Endothelial cell of umbilical vein (primary cell): ENCODE data around the gene WASL. TPM values are rescaled to one million over a fixed set of nuclear protein-coding genes. Genes with fewer than 3 reads are reported as not detected.

Source experiments
- BruUV-seq: library from RNA; stranded (reverse); fragments of 400-500 nt; replicated peaks from 2 replicates; lab custom pipeline; 2021; lab: Mats Ljungman, UMichigan
- CTCF ChIA-PET: fragments of 300-600, 350-600 bp; sonication (Branson Sonifier 250); formaldehyde crosslinking; loops from one replicate; lab custom pipeline; 2021; ENCODE audit warnings: antibody characterized with exemption, inconsistent platforms; lab: Charles Lee
- POLR2A ChIA-PET: fragments of 300-600, 350-600 bp; sonication (Branson Sonifier 250); formaldehyde crosslinking; loops from one replicate; lab custom pipeline; 2021; ENCODE audit warnings: antibody characterized with exemption, inconsistent platforms; lab: Charles Lee
- DNase-seq: peaks from one replicate; pipeline ENCODE4 v3.0.0-alpha.2; 2011; ENCODE audit warnings: low read depth, low spot score
- FAIRE-seq: peaks from 2 replicates; lab custom pipeline; 2011; peaks lifted over from hg19 to GRCh38; lab: Jason Lieb, UNC
- H2AFZ ChIP-seq: 2 replicates; pipeline ENCODE4 v1.6.0; 2012; ENCODE audit warnings: low read depth, low read length, control low read depth, inconsistent platforms
- H3K27ac ChIP-seq: 2 replicates; pipeline ENCODE4 v1.5.1; 2011; ENCODE audit warnings: low read depth, mild to moderate bottlenecking, control low read depth, low read length, moderate library complexity; ENCODE audit not compliant: insufficient read depth
- H3K27me3 ChIP-seq, 2 experiments: 2 replicates each; pipeline versions ENCODE4 v1.6.0 to v1.6.1; 2011; ENCODE audit warnings: low read length in 2 of 2, mixed read lengths in 1 of 2; ENCODE audit not compliant: control insufficient read depth in 2 of 2, insufficient read depth in 2 of 2
- H3K36me3 ChIP-seq, 2 experiments: 2 replicates in 1 of 2; 3 replicates in 1 of 2; pipeline ENCODE4 v1.5.1; 2011; ENCODE audit warnings: low read length in 2 of 2, mild to moderate bottlenecking in 1 of 2, moderate library complexity in 1 of 2; ENCODE audit not compliant: control insufficient read depth in 2 of 2, insufficient read depth in 2 of 2; ENCODE audit errors: extremely low read depth in 1 of 2
- H3K4me1 ChIP-seq: 3 replicates; pipeline ENCODE4 v1.5.1; 2011; ENCODE audit warnings: mild to moderate bottlenecking, low read length; ENCODE audit not compliant: control insufficient read depth, insufficient read depth; ENCODE audit errors: extremely low read depth
- H3K4me2 ChIP-seq: 2 replicates; pipeline ENCODE4 v1.6.1; 2011; ENCODE audit warnings: low read length, control low read depth, mixed read lengths; ENCODE audit not compliant: insufficient read depth
- H3K4me3 ChIP-seq, 3 experiments: fragments of 200-600 bp in 1 of 3; sonication (generic), shearing (Covaris generic) in 1 of 3; replicated peaks in 1 of 3; 2 replicates each; pipeline ENCODE4 v1.5.1; 2011 to 2016; ENCODE audit warnings: control low read depth in 3 of 3, low read length in 3 of 3, mild to moderate bottlenecking in 2 of 3, inconsistent platforms in 1 of 3, low read depth in 1 of 3, moderate library complexity in 1 of 3; ENCODE audit not compliant: insufficient read depth in 1 of 3
- H3K79me2 ChIP-seq: 2 replicates; pipeline ENCODE4 v1.6.0; 2012; ENCODE audit warnings: low read length, inconsistent platforms; ENCODE audit not compliant: control insufficient read depth, insufficient read depth
- H3K9ac ChIP-seq: replicated peaks from 2 replicates; pipeline ENCODE3; 2011; ENCODE audit warnings: low read length, control low read depth; ENCODE audit not compliant: insufficient read depth; ENCODE audit errors: extremely low read depth
- H3K9me1 ChIP-seq: replicated peaks from 3 replicates; pipeline ENCODE4 v1.6.0; 2011; ENCODE audit warnings: mild to moderate bottlenecking, low read length; ENCODE audit not compliant: control insufficient read depth, insufficient read depth; ENCODE audit errors: extremely low read depth
- H3K9me3 ChIP-seq: replicated peaks from 2 replicates; pipeline ENCODE4 v1.5.1; 2012; ENCODE audit warnings: low read length, inconsistent platforms; ENCODE audit not compliant: control insufficient read depth, insufficient read depth
- H4K20me1 ChIP-seq: replicated peaks from 2 replicates; pipeline ENCODE3; 2011; ENCODE audit warnings: mild to moderate bottlenecking, low read length; ENCODE audit not compliant: control insufficient read depth, insufficient read depth; ENCODE audit errors: extremely low read depth
- EZH2 ChIP-seq: IDR thresholded peaks from 2 replicates; pipeline ENCODE4 v1.6.1; 2012; ENCODE audit warnings: borderline replicate concordance, low read depth, mild to moderate bottlenecking, moderate library complexity, low read length, inconsistent platforms; ENCODE audit not compliant: severe bottlenecking
- FOS ChIP-seq: IDR thresholded peaks from 2 replicates; pipeline ENCODE4 v1.6.1; 2011; ENCODE audit warnings: mild to moderate bottlenecking, low read length, moderate library complexity, borderline replicate concordance; ENCODE audit not compliant: insufficient read depth
- GATA2 ChIP-seq: IDR thresholded peaks from 2 replicates; pipeline ENCODE4 v1.7.0; 2011; ENCODE audit warnings: low read depth, mild to moderate bottlenecking, moderate library complexity, mixed read lengths, low read length; ENCODE audit not compliant: insufficient read length, insufficient read depth
- JUN ChIP-seq: IDR thresholded peaks from 2 replicates; pipeline ENCODE4 v1.6.1; 2011; ENCODE audit warnings: borderline replicate concordance, low read depth; ENCODE audit not compliant: insufficient read length, insufficient read depth
- MYC ChIP-seq: IDR thresholded peaks from one replicate; pipeline ENCODE4 v1.6.1; 2011; ENCODE audit warnings: mild to moderate bottlenecking, low read depth, low read length
- POLR2A ChIP-seq: IDR thresholded peaks from 2 replicates; pipeline ENCODE4 v1.6.1; 2012; ENCODE audit warnings: low read depth, mild to moderate bottlenecking, control low read depth, low read length
- POLR2AphosphoS5 ChIP-seq: IDR thresholded peaks from 2 replicates; pipeline ENCODE4 v1.6.1; 2012; ENCODE audit warnings: low read depth, mild to moderate bottlenecking, control low read depth, low read length, moderate library complexity; ENCODE audit not compliant: insufficient read depth
- dilution Hi-C: fragments of 300-500 bp; cut with MboI; formaldehyde crosslinking; loops from one replicate; pipeline ENCODE4 v1.15.0; 2019; ENCODE audit warnings: low sequenced_read_pairs; ENCODE audit not compliant: extremely low pct_ligation_motif_present
- intact Hi-C: fragments of 100-400 bp; cut with micrococcal nuclease; formaldehyde crosslinking; loops from one replicate; pipeline ENCODE4 v1.10.0; 2022
- polyA plus RNA-seq, 4 experiments: library from polyadenylated mRNA; depleted of rRNA in 3 of 4; stranded (reverse) in 3 of 4; unstranded in 1 of 4; fragments of >200 nt; gene quantifications; 2 replicates each; pipeline versions ENCODE4 v1.2.1 to v1.2.3, GENCODE V29; 2011 to 2012; ENCODE audit warnings: missing spikeins in 1 of 4
- total RNA-seq: library from RNA; stranded (reverse); gene quantifications from 2 replicates; pipeline ENCODE4 v1.2.3, GENCODE V29; 2021
- TF ChIP-seq, protein P1 (sequence below), 2 donors: IDR thresholded peaks; 1 replicate in 1 of 2; 2 replicates in 1 of 2; pipeline ENCODE4 v1.5.1; 2011; ENCODE audit warnings: low read length in 2 of 2, mild to moderate bottlenecking in 2 of 2, moderate library complexity in 2 of 2, control low read depth in 1 of 2, inconsistent platforms in 1 of 2, low read depth in 1 of 2; ENCODE audit not compliant: insufficient read depth in 1 of 2; ENCODE audit errors: extremely low read depth in 1 of 2
- TF ChIP-seq, protein P2 (sequence below): IDR thresholded peaks from 2 replicates; pipeline ENCODE4 v1.6.1; 2011; ENCODE audit not compliant: insufficient read depth, insufficient read length

The WASL gene
- total and polyA plus RNA-seq, 2 donors (not counting 3 experiments of a cell fraction or from before 2014, with no cell fraction given), result 5.2 to 24.0 TPM

DNA sequence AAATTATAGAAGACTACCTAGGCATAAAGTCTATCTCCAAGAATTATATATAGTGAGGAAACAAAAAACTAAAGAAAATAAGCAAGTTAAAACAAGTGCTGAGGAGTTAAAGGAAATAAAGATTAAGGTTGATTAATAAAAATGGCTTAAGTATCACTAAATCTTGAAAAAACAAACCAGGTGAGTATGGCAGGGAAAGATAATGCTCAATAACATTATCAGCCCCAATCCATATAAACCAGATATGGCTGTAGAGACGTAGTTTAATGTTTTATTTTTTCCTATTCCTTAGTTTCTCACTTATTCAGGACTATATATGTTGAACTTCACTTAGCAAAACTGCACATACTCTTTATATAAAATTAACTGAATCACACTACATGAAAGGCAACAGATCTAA lies 4.4 kb downstream of the WASL start:
- Histone ChIP-seq H3K9ac (no peak overlapping the region), H3K9me1 (peaks cover 3% of the 10 kb centered on the region), H3K9me3 (no peaks in the 10 kb centered on the region), H3K79me2 (peaks cover 86% of the 10 kb centered on the region), H3K4me2 (no peak overlapping the region), H3K36me3 (no peaks in the 10 kb centered on the region), H2AFZ (no peak overlapping the region), H3K4me1 (peaks cover 15% of the 10 kb centered on the region), H3K27ac (no peak overlapping the region), H3K4me3 (no peak overlapping the region), H4K20me1 (peaks cover 32% of the 10 kb centered on the region), H3K27me3 (no peaks in the 10 kb centered on the region)
- POLR2A ChIA-PET, result no interaction called here
- TF ChIP-seq MYC (no peak), POLR2A (no peak), EZH2 (no peak), POLR2AphosphoS5 (no peak), JUN (no peak), GATA2 (no peak), FOS (no peak)
- TF ChIP-seq, protein P1, sequence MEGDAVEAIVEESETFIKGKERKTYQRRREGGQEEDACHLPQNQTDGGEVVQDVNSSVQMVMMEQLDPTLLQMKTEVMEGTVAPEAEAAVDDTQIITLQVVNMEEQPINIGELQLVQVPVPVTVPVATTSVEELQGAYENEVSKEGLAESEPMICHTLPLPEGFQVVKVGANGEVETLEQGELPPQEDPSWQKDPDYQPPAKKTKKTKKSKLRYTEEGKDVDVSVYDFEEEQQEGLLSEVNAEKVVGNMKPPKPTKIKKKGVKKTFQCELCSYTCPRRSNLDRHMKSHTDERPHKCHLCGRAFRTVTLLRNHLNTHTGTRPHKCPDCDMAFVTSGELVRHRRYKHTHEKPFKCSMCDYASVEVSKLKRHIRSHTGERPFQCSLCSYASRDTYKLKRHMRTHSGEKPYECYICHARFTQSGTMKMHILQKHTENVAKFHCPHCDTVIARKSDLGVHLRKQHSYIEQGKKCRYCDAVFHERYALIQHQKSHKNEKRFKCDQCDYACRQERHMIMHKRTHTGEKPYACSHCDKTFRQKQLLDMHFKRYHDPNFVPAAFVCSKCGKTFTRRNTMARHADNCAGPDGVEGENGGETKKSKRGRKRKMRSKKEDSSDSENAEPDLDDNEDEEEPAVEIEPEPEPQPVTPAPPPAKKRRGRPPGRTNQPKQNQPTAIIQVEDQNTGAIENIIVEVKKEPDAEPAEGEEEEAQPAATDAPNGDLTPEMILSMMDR (IDR thresholded peaks at IDR 0.05; ENCODE audit: extremely low read depth in 1 of 2, insufficient read depth in 1 of 2, low read depth in 1 of 2, low read length in 2 of 2), result no peak
- TF ChIP-seq, protein P2, sequence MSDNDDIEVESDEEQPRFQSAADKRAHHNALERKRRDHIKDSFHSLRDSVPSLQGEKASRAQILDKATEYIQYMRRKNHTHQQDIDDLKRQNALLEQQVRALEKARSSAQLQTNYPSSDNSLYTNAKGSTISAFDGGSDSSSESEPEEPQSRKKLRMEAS, result no peak
- no peak for DNase-seq
- CTCF ChIA-PET, result no interaction called here
- dilution Hi-C loops, result no loop called here
- FAIRE-seq, result no peak
- BruUV-seq, result no TSS peak
- intact Hi-C loops, result no loop called here
